HG02759 (cell line): ENCODE results near the gene CMIP.

Experiments
- ATAC-seq: cut with Tn5 transposase; IDR thresholded peaks from one replicate; pipeline ENCODE4 v1.9.1; 2021; ENCODE audit warnings: mild to moderate bottlenecking, moderate library complexity; ENCODE audit not compliant: unreplicated experiment

Gene CMIP

GRCh38 chr16:81649561-81650184, 205.1 kb downstream of the CMIP start:
- ATAC-seq = no peak

- no peak for ATAC-seq
Observed at GRCh38 chr16:81650281-81650680, 205.7 kb downstream of the CMIP start.

- ATAC-seq = no peak
Observed at GRCh38 chr16:81650982-81651562, 206.5 kb downstream of the CMIP start.

GRCh38 chr16:81651758-81652718, 207.4 kb downstream of the CMIP start:
- no peak for ATAC-seq

- ATAC-seq = no peak
Observed at GRCh38 chr16:81652798-81653505, 208.3 kb downstream of the CMIP start.

GRCh38 chr16:81654346-81654745, 209.7 kb downstream of the CMIP start:
- no peak for ATAC-seq

- no peak for ATAC-seq
Observed at GRCh38 chr16:81655469-81656162, 211.0 kb downstream of the CMIP start.

GRCh38 chr16:81657224-81657623, 212.6 kb downstream of the CMIP start:
- no peak for ATAC-seq

- ATAC-seq = no peak
Observed at GRCh38 chr16:81657781-81658180, 213.2 kb downstream of the CMIP start.

GRCh38 chr16:81658373-81658772, 213.8 kb downstream of the CMIP start:
- no peak for ATAC-seq

GRCh38 chr16:81659249-81659648, 214.6 kb downstream of the CMIP start:
- ATAC-seq = no peak

GRCh38 chr16:81661082-81661481, 216.5 kb downstream of the CMIP start:
- no peak for ATAC-seq

- no peak for ATAC-seq
Observed at GRCh38 chr16:81664153-81664552, 219.5 kb downstream of the CMIP start.

GRCh38 chr16:81665588-81665987, 221.0 kb downstream of the CMIP start:
- no peak for ATAC-seq

- ATAC-seq = no peak
Observed at GRCh38 chr16:81666113-81666512, 221.5 kb downstream of the CMIP start.

- no peak for ATAC-seq
Observed at GRCh38 chr16:81668243-81669097, 223.9 kb downstream of the CMIP start.

GRCh38 chr16:81669473-81670350, 225.1 kb downstream of the CMIP start:
- no peak for ATAC-seq

- no peak for ATAC-seq
Observed at GRCh38 chr16:81671738-81672597, 227.4 kb downstream of the CMIP start.
